ENCODE measurements around the gene DUSP16.

The DUSP16 gene

DNA sequence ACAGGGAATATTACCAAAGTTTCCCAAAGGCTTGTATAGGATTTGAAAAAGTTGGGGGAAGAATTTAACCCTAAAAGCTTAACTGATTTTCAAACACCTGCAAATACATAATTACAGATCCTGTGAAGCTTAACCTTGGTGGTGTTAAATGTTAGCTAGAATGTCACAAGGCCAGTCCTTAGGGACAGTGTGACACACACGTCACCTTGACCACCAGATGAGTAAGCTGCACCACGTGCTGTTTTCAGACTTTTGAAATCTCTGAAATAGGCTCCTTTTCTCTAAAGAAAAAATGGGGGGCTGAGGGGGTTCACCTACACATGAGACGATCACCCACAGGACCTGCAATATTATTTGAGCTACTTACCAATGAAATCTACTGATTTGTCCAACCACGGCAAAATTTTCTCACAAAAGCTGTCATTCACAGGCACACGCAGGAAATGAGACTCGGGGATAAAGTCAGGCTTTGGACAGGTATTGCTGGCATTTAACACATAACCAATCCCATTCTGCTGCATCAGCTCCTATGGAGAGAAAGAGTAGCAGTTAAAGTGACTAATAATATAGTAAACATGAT is 75.9 kb downstream of the DUSP16 start:
- TF ChIP-seq, protein P1, sequence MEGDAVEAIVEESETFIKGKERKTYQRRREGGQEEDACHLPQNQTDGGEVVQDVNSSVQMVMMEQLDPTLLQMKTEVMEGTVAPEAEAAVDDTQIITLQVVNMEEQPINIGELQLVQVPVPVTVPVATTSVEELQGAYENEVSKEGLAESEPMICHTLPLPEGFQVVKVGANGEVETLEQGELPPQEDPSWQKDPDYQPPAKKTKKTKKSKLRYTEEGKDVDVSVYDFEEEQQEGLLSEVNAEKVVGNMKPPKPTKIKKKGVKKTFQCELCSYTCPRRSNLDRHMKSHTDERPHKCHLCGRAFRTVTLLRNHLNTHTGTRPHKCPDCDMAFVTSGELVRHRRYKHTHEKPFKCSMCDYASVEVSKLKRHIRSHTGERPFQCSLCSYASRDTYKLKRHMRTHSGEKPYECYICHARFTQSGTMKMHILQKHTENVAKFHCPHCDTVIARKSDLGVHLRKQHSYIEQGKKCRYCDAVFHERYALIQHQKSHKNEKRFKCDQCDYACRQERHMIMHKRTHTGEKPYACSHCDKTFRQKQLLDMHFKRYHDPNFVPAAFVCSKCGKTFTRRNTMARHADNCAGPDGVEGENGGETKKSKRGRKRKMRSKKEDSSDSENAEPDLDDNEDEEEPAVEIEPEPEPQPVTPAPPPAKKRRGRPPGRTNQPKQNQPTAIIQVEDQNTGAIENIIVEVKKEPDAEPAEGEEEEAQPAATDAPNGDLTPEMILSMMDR (IDR thresholded peaks at IDR 0.05; ENCODE audit: borderline replicate concordance, extremely low read depth, low read length, poor library complexity, severe bottlenecking): no peak
- no peak for TF ChIP-seq EZH2 (IDR thresholded peaks at IDR 0.05; ENCODE audit: borderline replicate concordance, low read depth, low read length, severe bottlenecking)
- no peaks in the 10 kb centered on the region for H3K4me1 ChIP-seq (ENCODE audit: insufficient read depth, low read length)
- H3K9me3 ChIP-seq (ENCODE audit: insufficient read depth, low read length, severe bottlenecking): no peaks in the 10 kb centered on the region
- H3K4me3 ChIP-seq (ENCODE audit: low read depth in 1 of 2, low read length in 2 of 2): no peak overlapping the region
- H4K20me1 ChIP-seq (ENCODE audit: insufficient read depth, low read length): no peaks in the 10 kb centered on the region
- no peak for ATAC-seq (ENCODE audit: insufficient read depth, low read depth)
- H3K9ac ChIP-seq (ENCODE audit: low read depth, low read length): no peak overlapping the region
- H2AFZ ChIP-seq (ENCODE audit: low read depth, low read length): no peak overlapping the region
- H3K36me3 ChIP-seq (ENCODE audit: insufficient read depth, low read length): peaks cover 3% of the 10 kb centered on the region; the same call in 1 of the 2 replicates
- no peak overlapping the region for H3K4me2 ChIP-seq (ENCODE audit: insufficient read depth, low read length)
- no peaks in the 10 kb centered on the region for H3K79me2 ChIP-seq (ENCODE audit: insufficient read depth, low read length)
- no peak overlapping the region for H3K27ac ChIP-seq (ENCODE audit: low read length)
- no peak for DNase-seq
- no peaks in the 10 kb centered on the region for H3K27me3 ChIP-seq (ENCODE audit: insufficient read depth, low read length, poor library complexity)

DNA sequence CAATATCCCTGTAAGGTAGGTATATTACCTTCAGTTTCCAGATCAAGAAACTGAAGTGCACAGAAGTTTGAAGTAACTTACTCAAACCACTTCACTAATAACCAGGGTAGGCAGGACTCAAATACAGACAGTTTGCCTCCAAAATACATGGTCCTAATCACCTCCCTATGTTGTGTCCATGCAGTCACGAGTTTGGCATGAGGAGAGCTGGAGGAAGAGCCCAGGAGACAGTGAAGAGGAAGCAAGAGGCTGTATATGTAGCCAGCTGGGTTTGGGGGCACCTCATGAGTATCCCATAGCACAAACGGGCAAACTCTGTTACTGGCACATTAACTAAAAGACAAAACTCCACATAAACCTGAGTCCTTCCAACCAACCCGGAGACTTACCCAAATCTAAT is 79.2 kb downstream of the DUSP16 start:
- Histone ChIP-seq H2AFZ (ENCODE audit: low read depth, low read length) (no peak overlapping the region), H3K79me2 (ENCODE audit: insufficient read depth, low read length) (no peaks in the 10 kb centered on the region), H3K4me2 (ENCODE audit: insufficient read depth, low read length) (no peak overlapping the region), H3K27me3 (ENCODE audit: insufficient read depth, low read length, poor library complexity) (no peaks in the 10 kb centered on the region), H3K27ac (ENCODE audit: low read length) (no peak overlapping the region), H4K20me1 (ENCODE audit: insufficient read depth, low read length) (no peaks in the 10 kb centered on the region), H3K36me3 (ENCODE audit: insufficient read depth, low read length) (peaks cover 3% of the 10 kb centered on the region; the same call in 1 of the 2 replicates), H3K4me1 (ENCODE audit: insufficient read depth, low read length) (no peaks in the 10 kb centered on the region), H3K9me3 (ENCODE audit: insufficient read depth, low read length, severe bottlenecking) (no peaks in the 10 kb centered on the region), H3K9ac (ENCODE audit: low read depth, low read length) (no peak overlapping the region), H3K4me3 (ENCODE audit: low read depth in 1 of 2, low read length in 2 of 2) (no peak overlapping the region)
- ATAC-seq (ENCODE audit: insufficient read depth, low read depth): no peak
- TF ChIP-seq, protein P1 (IDR thresholded peaks at IDR 0.05; ENCODE audit: borderline replicate concordance, extremely low read depth, low read length, poor library complexity, severe bottlenecking): no peak
- no peak for TF ChIP-seq EZH2 (IDR thresholded peaks at IDR 0.05; ENCODE audit: borderline replicate concordance, low read depth, low read length, severe bottlenecking)
- DNase-seq: no peak

DNA sequence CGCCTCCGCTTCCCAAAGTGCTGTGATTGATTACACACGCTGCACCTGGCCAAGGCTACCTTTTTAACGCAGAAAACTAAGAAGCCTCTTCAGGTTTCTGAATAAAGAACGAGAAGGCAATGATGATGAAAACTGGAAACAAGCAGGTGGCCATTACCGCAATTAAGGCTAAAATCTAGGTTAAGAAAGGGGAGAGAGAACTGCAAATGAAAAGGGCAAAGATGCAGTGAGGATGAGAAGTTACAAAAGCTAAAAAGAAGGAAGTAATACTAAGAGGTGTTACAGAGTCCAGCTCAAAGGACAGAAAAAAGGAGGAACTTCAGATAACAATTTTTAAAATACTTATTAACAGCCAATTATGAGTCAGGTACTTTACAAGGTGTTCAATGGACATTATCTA is 79.7 kb downstream of the DUSP16 start:
- DNase-seq: no peak
- Histone ChIP-seq H3K27me3 (ENCODE audit: insufficient read depth, low read length, poor library complexity) (no peaks in the 10 kb centered on the region), H2AFZ (ENCODE audit: low read depth, low read length) (no peak overlapping the region), H3K9me3 (ENCODE audit: insufficient read depth, low read length, severe bottlenecking) (no peaks in the 10 kb centered on the region), H3K4me3 (ENCODE audit: low read depth in 1 of 2, low read length in 2 of 2) (no peak overlapping the region), H3K36me3 (ENCODE audit: insufficient read depth, low read length) (peaks cover 3% of the 10 kb centered on the region; the same call in 1 of the 2 replicates), H3K4me1 (ENCODE audit: insufficient read depth, low read length) (no peaks in the 10 kb centered on the region), H3K27ac (ENCODE audit: low read length) (no peak overlapping the region), H4K20me1 (ENCODE audit: insufficient read depth, low read length) (no peaks in the 10 kb centered on the region), H3K9ac (ENCODE audit: low read depth, low read length) (no peak overlapping the region), H3K79me2 (ENCODE audit: insufficient read depth, low read length) (no peaks in the 10 kb centered on the region), H3K4me2 (ENCODE audit: insufficient read depth, low read length) (no peak overlapping the region)
- TF ChIP-seq, protein P1 (IDR thresholded peaks at IDR 0.05; ENCODE audit: borderline replicate concordance, extremely low read depth, low read length, poor library complexity, severe bottlenecking): no peak
- no peak for TF ChIP-seq EZH2 (IDR thresholded peaks at IDR 0.05; ENCODE audit: borderline replicate concordance, low read depth, low read length, severe bottlenecking)
- ATAC-seq (ENCODE audit: insufficient read depth, low read depth): no peak
